HG02623 (cell line): ENCODE measurements around the gene CYP8B1.
"Not testable (repeated sequence)": the region's sequence is repeated elsewhere in the genome, so short reads cannot be mapped to it uniquely, and the experiment has no call there.

Experiments used
- ATAC-seq: cut with Tn5 transposase; IDR thresholded peaks from one replicate; pipeline ENCODE4 v1.9.1; 2021; ENCODE audit warnings: moderate library complexity; ENCODE audit not compliant: unreplicated experiment

The CYP8B1 gene

DNA sequence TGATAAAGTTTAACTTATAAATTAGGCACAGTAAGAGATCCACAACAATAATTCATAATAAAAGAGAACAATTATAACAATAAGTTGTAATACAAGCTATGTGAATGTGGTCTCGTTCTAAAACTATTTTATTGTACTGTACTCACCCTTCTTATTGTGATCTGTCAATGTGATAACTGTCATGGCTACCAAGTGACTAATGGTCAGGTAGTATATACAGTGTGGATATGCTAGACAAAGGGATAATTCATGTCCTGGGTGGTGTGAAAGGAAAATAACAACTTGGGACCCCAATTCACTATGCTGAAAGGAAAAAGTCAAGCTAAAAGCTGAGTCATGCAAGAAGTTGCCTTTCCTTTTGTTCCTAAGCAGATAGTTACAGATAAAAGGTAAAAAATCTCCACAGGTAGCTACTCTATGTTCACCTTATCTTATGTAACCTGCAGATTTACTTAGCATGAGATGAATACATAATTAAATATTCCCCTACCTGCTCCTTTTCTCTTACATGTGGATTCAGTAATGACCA lies 10.7 kb upstream of the CYP8B1 start:
- no peak for ATAC-seq

DNA sequence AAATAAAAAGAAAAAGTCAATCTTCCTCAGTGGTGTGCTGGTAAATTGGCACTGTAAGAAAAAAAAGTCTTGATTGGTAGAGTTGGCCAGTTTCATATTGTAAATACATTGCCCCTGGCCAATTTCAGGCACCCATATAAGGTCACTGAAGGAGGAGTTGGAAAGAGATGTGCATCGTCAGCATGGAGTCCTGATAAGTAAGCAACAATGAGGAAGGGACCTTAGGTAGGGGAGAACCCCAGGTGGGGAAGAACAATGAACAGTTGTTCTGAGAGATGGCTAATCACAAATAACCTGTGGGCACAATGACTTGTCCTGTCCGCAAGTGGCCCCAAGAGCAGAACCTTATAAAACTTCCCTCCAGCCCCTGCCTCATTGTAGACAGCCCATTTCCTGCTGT lies 8.6 kb upstream of the CYP8B1 start:
- ATAC-seq: no peak

DNA sequence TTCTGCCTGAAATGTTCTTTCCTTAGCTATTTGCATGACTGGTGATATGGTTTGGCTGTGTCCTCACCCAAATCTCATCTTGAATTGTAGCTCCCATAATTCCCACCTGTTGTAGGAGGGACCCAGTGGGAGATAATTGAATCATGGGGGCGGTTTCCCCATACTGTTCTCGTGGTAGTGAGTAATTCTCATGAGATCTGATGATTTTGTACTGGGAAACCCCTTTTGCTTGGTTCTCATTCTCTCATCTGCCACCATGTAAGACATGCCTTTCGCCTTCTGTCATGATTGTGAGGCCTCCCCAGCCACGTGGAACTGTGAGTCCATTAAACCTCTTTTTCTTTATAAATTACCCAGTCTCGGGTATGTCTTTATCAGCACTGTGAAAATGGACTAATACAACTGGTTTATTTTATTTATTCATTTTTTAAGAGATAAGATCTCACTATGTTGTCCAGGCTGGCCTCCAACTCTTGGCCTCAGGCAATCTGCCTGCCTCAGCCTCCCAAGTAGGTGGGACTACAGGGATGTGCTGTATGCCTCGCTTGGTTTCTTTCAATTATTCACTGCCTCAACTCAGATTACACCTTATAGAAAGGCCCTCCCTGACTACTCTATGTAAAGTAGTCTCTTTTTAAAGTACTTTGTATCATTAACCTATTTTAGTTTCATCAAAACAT lies 7.7 kb upstream of the CYP8B1 start:
- not testable (repeated sequence) for ATAC-seq

DNA sequence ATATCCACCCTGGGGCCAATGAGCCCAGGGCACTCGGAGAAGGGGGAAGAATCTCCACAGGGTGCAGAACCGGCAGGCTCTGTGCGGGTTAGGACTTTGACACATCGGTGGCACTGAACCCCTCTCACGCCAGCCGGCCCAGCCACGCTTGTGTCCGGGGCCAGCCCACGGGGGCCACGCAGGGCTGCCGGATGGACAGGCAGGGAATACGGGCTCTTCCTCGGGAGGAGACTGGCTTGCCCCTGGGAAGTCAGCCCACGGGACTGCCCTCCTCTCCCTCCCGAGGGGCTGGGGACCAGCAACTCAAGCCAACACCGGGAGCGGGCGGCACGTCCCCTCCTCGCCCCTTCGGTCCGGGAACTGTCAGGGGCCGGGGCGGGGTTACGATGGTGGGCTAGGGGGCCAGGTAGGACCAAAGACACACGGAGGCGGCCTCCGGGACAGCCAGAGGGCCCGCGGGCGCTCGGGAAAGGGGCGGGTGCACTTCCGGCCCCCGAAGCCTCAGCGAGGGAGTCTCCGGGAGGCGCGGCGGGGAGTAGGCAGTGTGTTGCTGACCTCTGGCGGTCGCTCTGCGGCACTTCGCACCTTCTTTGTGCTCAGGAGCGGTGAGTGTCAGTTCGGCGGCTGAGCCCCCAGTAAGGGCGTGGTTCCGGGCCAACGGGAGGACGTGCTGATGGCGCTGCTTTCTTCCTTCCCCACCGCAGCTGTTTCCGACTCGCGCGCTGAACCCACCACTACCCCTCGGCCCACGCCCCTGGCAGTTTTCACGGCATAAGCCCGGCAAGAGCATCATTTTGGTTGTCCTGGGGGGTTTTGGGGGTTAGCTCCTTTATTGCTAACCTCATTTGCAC lies 5.1 kb upstream of the CYP8B1 start:
- ATAC-seq: peak; percentile 98

DNA sequence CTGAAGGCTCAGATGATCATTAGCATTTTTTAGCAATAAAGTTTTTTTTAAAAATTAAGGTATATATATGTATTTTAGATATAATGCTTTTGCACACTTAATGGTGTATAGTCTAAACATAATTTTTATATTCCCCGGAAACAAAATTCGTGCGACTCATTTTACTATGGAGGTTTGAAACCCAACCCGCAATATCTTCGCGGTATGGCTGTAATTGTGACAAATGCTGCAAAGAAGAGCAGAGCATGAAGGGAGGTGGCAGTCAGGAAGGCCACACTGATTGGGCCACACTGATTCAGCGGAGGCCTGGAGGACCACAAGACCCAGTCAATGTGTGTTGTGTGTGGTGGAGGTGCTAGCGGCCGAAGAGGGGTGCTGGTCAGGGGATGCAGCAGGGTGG lies 4.5 kb upstream of the CYP8B1 start:
- ATAC-seq: no peak

DNA sequence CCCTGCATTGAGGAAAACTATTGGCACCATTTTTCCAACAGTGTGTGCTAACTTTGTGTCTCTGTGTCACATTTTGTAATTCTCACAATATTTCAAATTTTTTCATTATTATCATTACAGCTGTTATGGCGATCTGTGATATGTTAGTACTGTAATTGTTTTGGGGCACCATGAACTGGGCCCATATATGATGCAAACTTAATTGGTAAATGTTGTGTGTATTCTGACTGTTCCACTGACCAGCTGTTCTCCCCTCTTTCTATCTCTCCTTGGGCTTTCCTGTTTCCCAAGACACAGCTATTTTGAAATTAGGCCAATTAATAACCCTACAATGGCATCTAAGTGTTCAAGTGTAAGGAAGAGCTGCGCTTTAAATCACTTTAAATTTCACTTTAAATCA lies 2.2 kb upstream of the CYP8B1 start:
- no peak for ATAC-seq

DNA sequence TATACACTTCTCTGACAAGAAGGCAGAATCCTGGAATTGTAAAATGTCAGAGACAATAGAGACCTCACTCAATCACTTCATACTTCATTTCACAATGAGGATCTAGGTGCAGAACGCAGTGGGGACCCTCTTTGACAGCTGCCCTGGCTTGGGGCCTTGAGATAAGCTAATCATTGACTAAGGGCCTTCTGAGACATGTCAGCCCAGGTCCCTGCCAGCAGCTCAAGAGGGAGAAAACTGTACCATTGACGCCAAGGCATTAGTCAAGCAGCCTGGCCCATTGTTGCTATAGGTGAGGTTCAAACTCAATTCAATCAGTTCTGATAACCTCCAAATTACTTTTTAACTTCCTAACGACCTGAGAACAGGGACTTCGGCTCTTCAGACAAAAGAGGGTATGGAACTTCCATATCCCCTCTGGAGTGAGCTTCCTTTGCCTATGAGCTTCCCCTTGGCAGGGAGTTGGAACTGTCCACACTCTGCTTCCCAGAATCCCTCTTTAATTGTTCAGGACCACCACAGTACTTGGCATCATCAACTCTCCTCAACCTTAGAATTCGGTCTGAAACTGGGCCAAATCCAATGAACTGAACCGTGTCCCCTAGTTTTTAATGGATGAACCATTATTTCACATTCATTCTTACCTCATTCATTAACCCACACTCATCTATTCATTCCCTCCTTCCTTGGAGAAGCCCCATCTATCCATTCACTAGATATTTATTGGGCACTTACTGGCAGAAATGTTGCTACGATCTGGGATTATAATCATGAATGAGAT lies 1.5 kb upstream of the CYP8B1 start:
- no peak for ATAC-seq

DNA sequence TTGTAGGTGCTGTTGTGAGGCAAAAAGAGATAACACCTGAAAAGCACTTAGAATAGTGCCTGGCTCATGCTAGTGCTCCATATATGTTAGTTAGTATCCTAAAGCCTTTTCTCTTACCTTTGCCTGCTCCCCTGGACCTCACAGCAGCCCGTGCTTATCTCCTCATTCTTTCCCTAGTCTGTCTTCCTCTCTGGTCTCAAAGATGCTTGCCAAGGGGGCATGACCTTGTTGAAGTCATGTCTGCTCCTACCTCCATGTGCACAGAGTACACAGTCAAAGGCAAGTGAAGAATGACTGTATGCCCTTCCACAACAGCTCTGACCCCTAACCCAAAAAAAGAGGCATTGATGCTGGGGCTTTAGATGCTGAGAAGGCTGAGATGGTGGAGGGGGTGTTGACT lies 722 bp upstream of the CYP8B1 start:
- no peak for ATAC-seq

DNA sequence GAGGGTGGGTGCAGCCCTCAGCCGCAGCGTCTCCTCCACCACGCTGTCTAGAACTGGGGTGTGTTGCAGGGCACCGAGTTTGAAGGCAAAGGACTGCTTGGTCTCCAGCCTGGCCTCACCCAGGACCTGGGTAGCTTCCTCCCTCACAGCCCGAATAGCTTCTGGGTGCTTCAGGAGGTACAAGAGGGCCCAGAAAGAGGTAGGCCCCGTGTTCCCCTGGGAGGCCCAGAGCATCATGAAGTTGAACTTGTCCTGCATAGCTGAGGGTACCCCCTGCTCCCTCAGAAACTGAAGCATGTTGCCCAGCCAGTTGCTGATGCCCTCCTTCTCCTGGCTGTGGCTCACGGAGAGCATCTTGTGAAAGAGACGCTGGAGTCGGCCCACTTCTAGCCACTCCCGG lies 930 bp downstream of the CYP8B1 start:
- no peak for ATAC-seq

DNA sequence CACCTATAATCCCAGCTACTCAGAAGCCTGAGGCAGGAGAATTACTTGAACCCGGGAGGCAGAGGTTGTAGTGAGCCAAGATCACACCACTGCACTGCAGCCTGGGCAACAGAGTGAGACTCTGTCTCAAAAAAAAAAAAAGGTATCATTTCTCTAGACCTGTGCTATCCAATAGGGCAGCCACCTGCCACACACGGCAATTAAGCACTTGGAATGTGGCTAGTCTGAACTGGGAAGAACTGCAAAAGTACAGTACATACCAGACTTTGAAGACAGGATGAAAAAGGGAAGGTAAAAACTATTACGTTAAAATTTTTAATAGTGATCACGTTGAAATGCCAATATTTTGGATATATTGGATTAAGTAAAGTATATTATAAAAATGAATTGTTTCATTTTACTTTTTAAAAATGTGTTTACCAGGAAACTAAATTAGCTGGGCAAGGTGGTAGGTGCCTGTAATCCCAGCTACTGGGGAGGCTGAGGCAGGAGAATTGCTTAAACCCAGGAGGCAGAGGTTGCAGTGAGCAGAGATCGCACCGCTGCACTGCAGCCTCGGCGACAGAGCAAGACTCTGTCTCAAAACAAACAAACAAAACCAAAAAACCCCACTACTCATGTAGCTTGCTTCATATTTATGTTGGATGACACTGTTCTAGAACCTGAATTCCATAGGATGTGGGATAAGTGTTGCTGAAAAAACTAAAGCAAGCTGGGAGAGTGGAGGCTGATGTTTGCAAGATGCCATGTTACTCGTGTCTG lies 2.3 kb downstream of the CYP8B1 start:
- ATAC-seq: no peak

DNA sequence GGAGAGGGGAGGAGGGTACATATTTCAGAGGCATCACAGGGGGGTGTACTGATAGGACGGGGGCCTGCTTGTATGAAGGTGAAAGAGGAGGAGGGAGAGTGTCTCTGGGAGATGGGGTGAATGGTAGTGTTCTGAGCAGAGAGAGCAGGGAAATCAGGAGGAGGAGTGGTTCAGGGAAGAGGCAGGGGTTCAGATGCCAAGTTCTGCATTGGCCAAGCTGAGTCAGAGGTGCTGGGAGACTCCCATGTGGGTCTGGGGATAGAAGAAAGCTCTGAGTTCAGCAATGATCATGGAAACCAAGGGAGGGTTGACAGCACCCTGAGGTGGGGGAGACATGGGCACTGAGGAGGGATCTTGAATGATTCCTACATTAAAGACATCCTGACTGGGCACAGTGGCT lies 3.0 kb downstream of the CYP8B1 start:
- ATAC-seq: no peak

DNA sequence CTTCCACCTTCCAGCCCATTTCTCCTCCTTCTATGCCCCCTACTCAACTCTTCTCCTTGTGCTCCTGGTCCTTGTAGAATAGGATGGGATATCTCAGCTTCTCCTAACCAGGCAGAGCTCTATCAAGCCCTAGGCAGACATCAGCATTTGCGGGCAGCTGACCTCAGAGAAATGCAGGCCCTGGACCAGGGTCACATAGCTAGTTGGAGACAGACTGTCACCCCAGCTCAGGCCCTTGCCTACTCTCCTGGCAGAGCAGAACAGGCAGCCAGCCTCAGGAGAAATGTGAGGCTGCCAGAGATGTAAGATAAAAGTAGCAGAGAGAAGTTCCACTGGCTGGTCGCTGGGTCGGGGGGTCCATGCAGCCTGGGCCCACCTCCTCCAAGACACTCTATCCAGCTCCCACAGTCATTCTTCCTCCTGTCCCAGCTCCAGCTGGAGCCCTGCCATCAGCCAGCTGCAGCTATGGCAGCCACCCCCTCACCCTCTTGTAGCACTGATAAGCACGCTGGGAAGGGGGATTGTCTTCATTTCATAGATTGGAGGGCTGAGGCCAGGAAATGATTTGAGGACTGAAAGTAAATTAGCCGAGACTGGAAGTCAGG lies 4.0 kb downstream of the CYP8B1 start:
- ATAC-seq: no peak

DNA sequence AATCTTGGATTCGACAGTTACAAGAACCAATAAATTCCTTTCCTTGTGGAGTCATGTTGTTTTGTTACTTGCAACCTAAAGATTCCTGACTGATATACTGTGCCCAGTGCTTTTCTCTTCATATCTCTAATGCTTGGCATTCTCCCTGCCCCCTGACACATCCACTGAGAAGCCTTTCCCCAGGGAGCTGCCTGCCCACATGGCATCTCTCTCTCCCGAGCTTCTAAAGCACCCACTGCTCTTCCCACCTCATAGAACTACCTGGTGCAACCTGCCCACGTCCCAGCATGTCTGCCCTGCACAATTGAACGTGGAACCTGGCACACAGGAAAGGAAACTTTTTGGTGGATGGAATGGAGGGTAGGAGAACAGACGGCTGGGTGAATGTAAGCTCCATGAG lies 6.8 kb downstream of the CYP8B1 start:
- ATAC-seq: no peak

DNA sequence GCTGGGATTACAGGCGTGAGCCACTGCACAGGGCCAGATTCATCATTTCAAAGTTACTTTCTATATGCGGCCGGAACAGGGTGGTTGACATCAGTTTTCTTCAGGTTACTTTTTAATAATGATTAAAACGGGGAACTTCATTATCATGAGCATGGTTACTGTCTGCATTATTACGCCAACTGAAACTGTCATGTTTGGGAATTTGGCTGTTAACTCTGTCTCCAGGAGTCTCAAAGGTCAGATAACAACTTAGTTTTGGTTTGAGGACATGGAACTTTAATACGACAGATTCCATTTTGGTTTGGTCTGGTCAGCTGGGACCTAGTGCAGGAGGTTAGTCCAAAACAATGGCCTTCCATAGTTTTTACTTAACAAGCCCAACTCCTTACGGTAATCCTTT lies 8.5 kb downstream of the CYP8B1 start:
- no peak for ATAC-seq

DNA sequence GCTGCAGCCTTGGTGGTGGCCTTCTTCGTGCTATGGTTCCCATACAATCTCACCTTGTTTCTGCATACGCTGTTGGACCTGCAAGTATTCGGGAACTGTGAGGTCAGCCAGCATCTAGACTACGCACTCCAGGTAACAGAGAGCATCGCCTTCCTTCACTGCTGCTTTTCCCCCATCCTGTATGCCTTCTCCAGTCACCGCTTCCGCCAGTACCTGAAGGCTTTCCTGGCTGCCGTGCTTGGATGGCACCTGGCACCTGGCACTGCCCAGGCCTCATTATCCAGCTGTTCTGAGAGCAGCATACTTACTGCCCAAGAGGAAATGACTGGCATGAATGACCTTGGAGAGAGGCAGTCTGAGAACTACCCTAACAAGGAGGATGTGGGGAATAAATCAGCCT lies 10.4 kb downstream of the CYP8B1 start:
- ATAC-seq: no peak

DNA sequence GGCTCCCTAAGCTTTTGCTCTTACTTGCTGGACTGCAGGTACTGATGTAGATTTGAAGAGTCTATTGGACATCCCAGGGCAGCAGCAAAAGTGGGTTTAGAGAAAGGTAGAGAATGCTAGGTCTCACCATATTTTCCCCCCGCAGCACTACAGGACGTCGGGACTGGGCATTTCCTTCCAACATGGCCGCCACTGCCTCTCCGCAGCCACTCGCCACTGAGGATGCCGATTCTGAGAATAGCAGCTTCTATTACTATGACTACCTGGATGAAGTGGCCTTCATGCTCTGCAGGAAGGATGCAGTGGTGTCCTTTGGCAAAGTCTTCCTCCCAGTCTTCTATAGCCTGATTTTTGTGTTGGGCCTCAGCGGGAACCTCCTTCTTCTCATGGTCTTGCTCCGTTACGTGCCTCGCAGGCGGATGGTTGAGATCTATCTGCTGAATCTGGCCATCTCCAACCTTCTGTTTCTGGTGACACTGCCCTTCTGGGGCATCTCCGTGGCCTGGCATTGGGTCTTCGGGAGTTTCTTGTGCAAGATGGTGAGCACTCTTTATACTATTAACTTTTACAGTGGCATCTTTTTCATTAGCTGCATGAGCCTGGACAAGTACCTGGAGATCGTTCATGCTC lies 11.2 kb downstream of the CYP8B1 start:
- no peak for ATAC-seq

DNA sequence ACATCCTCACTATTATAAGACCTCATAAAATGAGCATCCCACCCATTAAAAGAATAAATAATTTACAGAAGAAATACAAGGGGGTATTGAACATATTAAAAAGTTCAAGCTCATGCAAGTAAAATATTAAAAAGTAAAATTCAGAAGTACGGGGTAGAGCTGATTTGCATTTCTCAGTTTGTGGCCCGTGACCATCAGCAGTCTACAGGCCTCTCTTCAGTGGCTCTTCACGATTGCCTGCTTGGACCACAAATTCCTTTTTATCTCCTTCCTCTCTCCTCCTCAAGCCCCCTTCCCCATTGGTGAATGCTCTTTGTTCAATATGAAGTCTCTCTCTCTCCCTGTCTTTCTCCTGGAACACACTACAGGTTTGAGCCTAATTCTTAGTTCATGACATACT lies 19.1 kb downstream of the CYP8B1 start:
- ATAC-seq: no peak

DNA sequence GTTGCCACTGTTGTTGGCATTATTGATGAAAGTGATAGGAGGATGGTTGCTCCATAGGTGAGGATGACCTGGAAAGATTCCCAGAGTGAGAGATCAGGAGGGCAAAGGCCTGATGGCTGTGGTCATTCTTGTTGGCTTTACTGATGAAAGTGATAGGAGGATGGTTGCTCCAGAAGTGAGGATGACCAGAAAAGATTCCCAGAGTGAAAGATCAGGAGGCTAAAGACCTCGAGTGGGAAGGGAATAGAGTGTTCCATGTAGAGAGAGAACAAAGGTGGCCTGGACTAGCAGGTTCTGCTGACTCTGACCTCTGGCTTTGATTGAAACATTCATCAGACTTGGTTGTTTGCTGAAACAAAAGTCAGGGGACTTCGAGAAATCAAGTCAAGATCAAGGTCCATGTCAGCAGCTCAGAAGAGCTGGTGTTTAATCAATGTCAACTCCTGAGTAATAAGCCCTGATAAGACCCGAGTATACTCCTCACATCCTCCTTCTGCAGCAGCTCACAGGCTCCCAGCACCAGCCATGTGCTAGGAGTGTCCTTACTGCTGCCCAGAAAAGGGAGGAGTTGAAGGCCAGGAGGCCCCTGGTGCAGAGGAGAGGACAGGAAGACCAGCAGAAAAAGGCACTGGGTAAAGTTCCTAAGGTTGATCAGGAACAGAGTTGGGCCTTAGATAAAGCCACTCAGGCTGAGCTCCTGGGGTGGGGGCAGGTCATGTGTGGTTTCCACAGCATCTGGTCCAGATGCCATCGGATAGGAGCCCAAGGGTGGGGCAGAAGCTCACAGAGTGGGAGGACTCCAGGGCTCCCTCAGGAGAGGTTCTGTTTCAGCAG lies 19.9 kb downstream of the CYP8B1 start:
- no peak for ATAC-seq

DNA sequence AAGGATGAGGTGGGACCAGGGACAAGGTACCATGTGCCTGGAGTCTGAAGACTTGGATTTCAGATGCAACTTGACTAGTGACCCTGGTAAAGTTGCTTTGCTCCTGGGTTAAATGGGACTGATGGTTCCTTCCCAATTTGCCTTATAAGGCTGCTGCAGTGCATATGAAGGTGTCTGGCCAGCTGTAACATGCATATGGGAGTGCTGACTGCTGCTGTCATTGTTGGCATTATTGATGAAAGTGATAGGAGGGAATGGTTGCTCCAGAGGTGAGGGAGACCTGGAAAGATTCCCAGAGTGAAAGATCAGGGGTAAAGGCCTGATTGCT lies 20.5 kb downstream of the CYP8B1 start:
- no peak for ATAC-seq
